GM23248 (cell line): Measurements from ENCODE around the gene GCC2. TPM values are rescaled to one million over a fixed set of nuclear protein-coding genes. Genes with fewer than 3 reads are reported as not detected.
"Not testable (repeated sequence)": the region's sequence is repeated elsewhere in the genome, so short reads cannot be mapped to it uniquely, and the experiment has no call there.

Source experiments
- DNase-seq: peaks from one replicate; pipeline ENCODE4 v3.0.0-alpha.2; 2015
- H2AFZ ChIP-seq: fragments of 200-600 bp; sonication (generic); 2 replicates; pipeline ENCODE4 v1.6.1; 2016; ENCODE audit warnings: antibody characterized with exemption
- H3F3A ChIP-seq: fragments of 200-600 bp; sonication (generic); 2 replicates; pipeline ENCODE4 v1.6.1; 2016; ENCODE audit warnings: mild to moderate bottlenecking, antibody characterized with exemption, mixed run types; ENCODE audit not compliant: insufficient read depth
- H3K27ac ChIP-seq: fragments of 200-600 bp; sonication (generic); 2 replicates; pipeline ENCODE4 v1.5.1; 2016; ENCODE audit warnings: mild to moderate bottlenecking
- H3K27me3 ChIP-seq: fragments of 200-600 bp; sonication (generic); replicated peaks from 2 replicates; pipeline ENCODE4 v1.6.1; 2016; ENCODE audit warnings: mild to moderate bottlenecking; ENCODE audit not compliant: insufficient read depth
- H3K36me3 ChIP-seq: fragments of 200-600 bp; sonication (generic); 2 replicates; pipeline ENCODE4 v1.6.1; 2016; ENCODE audit warnings: low read depth, mild to moderate bottlenecking
- H3K4me1 ChIP-seq: fragments of 200-600 bp; sonication (generic); 2 replicates; pipeline ENCODE4 v1.6.1; 2016; ENCODE audit warnings: mild to moderate bottlenecking; ENCODE audit not compliant: insufficient read depth
- H3K4me2 ChIP-seq: fragments of 200-600 bp; sonication (generic); one replicate; pipeline ENCODE4 v1.6.1; 2016; ENCODE audit warnings: mild to moderate bottlenecking; ENCODE audit not compliant: unreplicated experiment
- H3K4me3 ChIP-seq: fragments of 200-600 bp; sonication (generic); 2 replicates; pipeline ENCODE4 v1.5.1; 2016; ENCODE audit warnings: mild to moderate bottlenecking
- H3K79me2 ChIP-seq: fragments of 200-600 bp; sonication (generic); 2 replicates; pipeline ENCODE4 v1.6.1; 2016; ENCODE audit warnings: mild to moderate bottlenecking; ENCODE audit not compliant: insufficient read depth
- H3K9ac ChIP-seq: fragments of 200-600 bp; sonication (generic); 2 replicates; pipeline ENCODE4 v1.6.1; 2016; ENCODE audit warnings: mild to moderate bottlenecking
- H3K9me2 ChIP-seq: fragments of 200-600 bp; sonication (generic); 2 replicates; pipeline ENCODE4 v1.6.1; 2016; ENCODE audit warnings: mixed run types, mild to moderate bottlenecking, moderate library complexity; ENCODE audit not compliant: insufficient read depth
- H3K9me3 ChIP-seq: fragments of 200-600 bp; sonication (generic); one replicate; pipeline ENCODE4 v1.6.1; 2017; ENCODE audit warnings: low read depth
- H4K20me1 ChIP-seq: fragments of 200-600 bp; sonication (generic); 2 replicates; pipeline ENCODE4 v1.6.0; 2016; ENCODE audit not compliant: insufficient read depth
- EZH2 ChIP-seq: fragments of 200-600 bp; sonication (generic); IDR thresholded peaks from 2 replicates; pipeline ENCODE4 v1.6.1; 2018; ENCODE audit warnings: antibody characterized with exemption, mild to moderate bottlenecking; ENCODE audit not compliant: insufficient read depth, poor library complexity, severe bottlenecking
- EZH2phosphoT487 ChIP-seq: fragments of 200-600 bp; sonication (generic); IDR thresholded peaks from 2 replicates; pipeline ENCODE4 v1.6.1; 2018; ENCODE audit warnings: antibody characterized with exemption, moderate library complexity, mild to moderate bottlenecking, low read depth; ENCODE audit not compliant: insufficient read depth
- WGBS, 2 experiments: methylation state at CpG; one replicate each; pipeline ENCODE4 v1.1.6; 2015 to 2017; ENCODE audit warnings: low lambda C conversion rate in 2 of 2, low coverage in 1 of 2; ENCODE audit errors: missing lambda C conversion rate in 2 of 2; 5-methylcytosine and 5-hydroxymethylcytosine counted together
- in situ Hi-C: fragments of 300-500 bp; cut with MboI; formaldehyde crosslinking; loops from 2 replicates; pipeline ENCODE4 v1.15.0; 2020
- polyA plus RNA-seq: library from polyadenylated mRNA; unstranded; fragments of >200 nt; fragmentation: Nextera tagmentation; extraction: Ambion mirVana; gene quantifications from 2 replicates; pipeline ENCODE4 v1.2.1, GENCODE V29; 2016
- total RNA-seq: library from RNA; depleted of rRNA; stranded (reverse); fragments of >200 nt; shearing (Covaris generic); gene quantifications from 2 replicates; pipeline ENCODE4 v1.2.3, GENCODE V29; 2014

The GCC2 gene
- total and polyA plus RNA-seq, 2 experiments from 2014 or later: 21.7 to 53.1 TPM

DNA sequence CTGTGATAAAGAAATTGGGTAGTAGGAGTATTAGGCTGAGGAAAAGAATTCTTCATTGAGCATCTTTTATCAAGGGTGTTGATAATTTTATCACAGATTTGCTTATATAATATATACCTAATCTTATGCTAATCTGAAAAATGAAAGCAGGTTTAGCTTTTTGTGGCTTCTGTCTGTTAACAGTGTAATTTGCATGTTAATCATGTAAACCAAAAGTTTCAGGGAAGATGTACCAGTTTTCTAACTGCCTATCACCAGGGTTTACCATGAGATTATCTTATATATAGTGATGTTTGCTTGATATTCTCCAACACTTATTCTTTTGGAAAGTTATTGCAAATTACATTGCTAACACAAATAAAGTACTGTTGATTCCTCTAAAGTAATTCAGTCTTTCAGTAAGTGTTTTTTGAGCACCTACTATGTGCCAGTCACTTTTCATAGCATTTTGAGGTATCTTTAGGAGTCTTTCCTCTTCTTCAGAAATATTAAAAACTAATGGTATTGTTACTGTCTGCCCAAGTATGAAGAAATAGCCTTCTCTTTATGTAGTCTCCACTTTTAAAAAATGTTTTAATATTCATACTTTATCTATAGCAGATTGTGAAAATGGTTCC, 41.6 kb downstream of the GCC2 start:
- TF ChIP-seq EZH2 (no peak), EZH2phosphoT487 (no peak)
- H3K36me3 ChIP-seq: peaks cover 61% of the 10 kb centered on the region
- no peak for DNase-seq
- in situ Hi-C loops: no loop called here
- H3K4me1 ChIP-seq: peaks cover 16% of the 10 kb centered on the region
- H3K9ac ChIP-seq: no peak overlapping the region
- H3K27me3 ChIP-seq: no peaks in the 10 kb centered on the region
- H2AFZ ChIP-seq: no peak overlapping the region
- H3K9me2 ChIP-seq: no peaks in the 10 kb centered on the region
- peaks cover 31% of the 10 kb centered on the region; the same call in 1 of the 2 replicates for H3F3A ChIP-seq
- no peak overlapping the region for H3K4me3 ChIP-seq
- H3K4me2 ChIP-seq: no peak overlapping the region
- no peak overlapping the region for H3K27ac ChIP-seq
- no peaks in the 10 kb centered on the region for H3K79me2 ChIP-seq
- no peaks in the 10 kb centered on the region for H4K20me1 ChIP-seq
- no peaks in the 10 kb centered on the region for H3K9me3 ChIP-seq

DNA sequence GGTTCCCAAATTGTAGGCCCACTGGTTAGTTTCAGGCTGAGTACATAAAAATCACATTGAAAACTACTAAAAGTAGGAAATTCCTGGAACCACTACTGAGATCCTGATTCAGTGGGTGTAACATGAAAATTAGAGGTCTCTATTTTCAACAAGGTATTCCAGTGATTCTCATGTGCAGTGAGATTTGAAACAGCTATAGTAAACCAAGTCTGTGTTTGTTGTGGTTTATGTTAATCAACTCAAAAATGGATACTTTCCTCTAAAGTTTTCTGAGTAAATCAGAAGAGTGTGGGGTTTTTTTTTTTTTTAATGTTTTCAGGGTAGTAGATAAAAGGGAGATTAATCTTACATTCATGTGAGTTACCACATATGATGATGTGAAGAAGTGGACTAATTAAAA, 42.8 kb downstream of the GCC2 start:
- no peak for DNase-seq
- Histone ChIP-seq H3K79me2 (no peaks in the 10 kb centered on the region), H3F3A (peaks cover 31% of the 10 kb centered on the region; the same call in 1 of the 2 replicates), H4K20me1 (no peaks in the 10 kb centered on the region), H3K4me2 (peak overlapping the region; percentile 29), H3K27me3 (no peaks in the 10 kb centered on the region), H3K9me3 (no peaks in the 10 kb centered on the region), H3K36me3 (peaks cover 49% of the 10 kb centered on the region), H3K4me1 (peaks cover 16% of the 10 kb centered on the region), H3K9ac (0 out of 2 replicates have a peak overlapping the region, but pooled peaks have one; percentile 6), H3K27ac (peak overlapping the region; percentile 52), H3K9me2 (no peaks in the 10 kb centered on the region), H2AFZ (no peak overlapping the region), H3K4me3 (no peak overlapping the region)
- in situ Hi-C loops: no loop called here
- TF ChIP-seq EZH2phosphoT487: no peak
- TF ChIP-seq EZH2: no peak

DNA sequence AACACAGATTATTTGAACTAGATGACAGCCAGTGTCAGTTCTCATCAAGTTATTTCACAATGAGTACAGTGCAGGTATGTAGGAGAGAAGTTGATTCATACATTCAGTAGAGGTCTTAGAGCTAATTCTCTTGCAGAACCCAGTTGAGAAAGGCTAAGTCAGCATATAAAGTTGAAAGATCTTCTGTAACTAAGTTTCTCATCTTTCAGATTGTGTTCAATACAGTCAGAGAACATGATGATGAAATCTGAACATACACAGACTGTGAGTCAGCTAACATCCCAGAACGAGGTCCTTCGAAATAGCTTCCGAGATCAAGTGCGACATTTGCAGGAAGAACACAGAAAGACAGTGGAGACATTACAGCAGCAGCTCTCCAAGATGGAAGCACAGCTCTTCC, 43.4 kb downstream of the GCC2 start:
- H2AFZ ChIP-seq: no peak overlapping the region
- H3K9ac ChIP-seq: 0 out of 2 replicates have a peak overlapping the region, but pooled peaks have one; percentile 6
- H3K27ac ChIP-seq: peak overlapping the region; percentile 52

DNA sequence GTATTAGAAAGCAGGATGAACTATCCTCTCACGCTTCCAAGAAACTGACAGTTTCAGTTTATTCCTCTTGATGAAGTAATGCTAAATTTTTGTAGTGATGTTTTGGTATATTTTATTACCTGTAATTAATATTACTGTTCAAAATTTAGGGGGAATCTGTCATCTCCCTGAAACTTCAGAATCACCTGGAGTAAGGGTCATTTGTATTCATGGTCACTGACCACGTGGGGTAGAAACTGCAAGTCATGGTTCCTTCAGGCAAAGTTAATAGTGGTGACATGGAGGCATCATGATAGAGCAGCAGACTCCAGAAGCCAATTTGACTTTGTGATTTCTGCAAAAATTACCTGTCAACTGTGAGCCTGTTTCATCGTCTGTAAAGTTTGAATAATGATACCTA, 47.2 kb downstream of the GCC2 start:
- H4K20me1 ChIP-seq, H3K4me3 ChIP-seq, H3K27ac ChIP-seq, DNase-seq, H2AFZ ChIP-seq, H3K79me2 ChIP-seq, H3K4me2 ChIP-seq, H3K9me2 ChIP-seq, H3K27me3 ChIP-seq, H3K9ac ChIP-seq, H3K9me3 ChIP-seq, in situ Hi-C loops: not testable (repeated sequence)
- Histone ChIP-seq H3F3A (peaks cover 17% of the 10 kb centered on the region; the same call in 1 of the 2 replicates), H3K4me1 (peaks cover 15% of the 10 kb centered on the region), H3K36me3 (peaks cover 15% of the 10 kb centered on the region; the same call in 1 of the 2 replicates)
- 67 to 83% methylated on average over 1 of the region's 3 CpGs for WGBS, 2 experiments

More for the DNA sequence above, 43.4 kb downstream of the GCC2 start:
- WGBS, 2 experiments: 47 to 53% methylated on average over 4 of the region's 4 CpGs
- Histone ChIP-seq H3K9me2 (no peaks in the 10 kb centered on the region), H3K4me2 (peak overlapping the region; percentile 29), H3K4me3 (no peak overlapping the region), H3K4me1 (peaks cover 16% of the 10 kb centered on the region), H3K79me2 (no peaks in the 10 kb centered on the region), H4K20me1 (no peaks in the 10 kb centered on the region), H3K27me3 (no peaks in the 10 kb centered on the region), H3K36me3 (peaks cover 48% of the 10 kb centered on the region), H3F3A (peaks cover 31% of the 10 kb centered on the region; the same call in 1 of the 2 replicates), H3K9me3 (no peaks in the 10 kb centered on the region)
- TF ChIP-seq EZH2 (no peak), EZH2phosphoT487 (no peak)
- DNase-seq: peak; percentile 87
- in situ Hi-C loops: no loop called here

DNA sequence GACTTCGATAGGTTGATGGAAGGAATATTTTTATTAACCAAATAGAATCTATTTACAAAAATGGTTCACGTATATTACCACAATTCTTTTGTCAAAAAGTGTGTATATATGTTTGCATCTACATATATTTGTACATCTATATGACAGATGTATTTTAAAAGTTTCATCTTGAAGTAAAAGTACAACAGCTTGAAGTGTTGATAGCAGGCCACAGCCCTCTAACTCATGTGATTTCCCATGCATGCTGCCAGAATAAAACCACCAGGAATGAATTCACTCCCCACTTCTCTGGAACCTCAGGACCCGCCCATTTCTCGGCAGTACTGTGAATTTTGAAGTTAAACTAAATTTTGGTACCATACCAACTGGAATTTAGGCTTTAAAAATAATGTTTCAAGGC, 58.6 kb downstream of the GCC2 start:
- H3K9me3 ChIP-seq, H3K27ac ChIP-seq, H3K9me2 ChIP-seq: not testable (repeated sequence)

DNA sequence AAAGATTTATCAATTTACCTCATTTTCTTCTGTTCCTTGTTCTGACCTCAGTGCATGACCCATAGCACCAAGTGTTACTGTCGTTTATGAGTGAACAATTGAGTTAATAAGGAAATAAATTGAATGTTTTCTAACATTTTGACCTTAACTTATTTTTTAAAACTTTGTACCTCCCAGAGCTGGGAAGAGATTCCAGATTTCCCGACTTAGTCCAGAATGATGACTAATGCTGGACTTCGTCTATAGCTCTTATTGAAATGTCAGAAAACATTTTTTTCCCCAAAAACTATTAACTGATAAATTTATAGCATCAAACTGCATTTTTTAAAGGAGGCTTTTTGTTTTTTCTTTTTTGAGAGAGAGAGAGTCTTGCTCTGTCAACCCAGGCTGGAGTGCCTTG, 63.4 kb downstream of the GCC2 start:
- H3K9me3 ChIP-seq, H3K36me3 ChIP-seq, H3K79me2 ChIP-seq, H4K20me1 ChIP-seq, H3K9ac ChIP-seq, H2AFZ ChIP-seq, H3K4me3 ChIP-seq, in situ Hi-C loops, H3K27me3 ChIP-seq, H3K4me1 ChIP-seq, H3K9me2 ChIP-seq, H3K4me2 ChIP-seq, H3F3A ChIP-seq: not testable (repeated sequence)
- 10 to 12% methylated on average over 3 of the region's 3 CpGs for WGBS, 2 experiments
- H3K27ac ChIP-seq: peak overlapping the region; percentile 12; the same call in 1 of the 2 replicates
- peak; percentile 45 for DNase-seq

More for the DNA sequence above, 58.6 kb downstream of the GCC2 start:
- in situ Hi-C loops, H3K79me2 ChIP-seq, H2AFZ ChIP-seq, H3F3A ChIP-seq, H3K4me3 ChIP-seq, H3K27me3 ChIP-seq, H3K4me1 ChIP-seq, H3K4me2 ChIP-seq, H4K20me1 ChIP-seq, H3K9ac ChIP-seq: not testable (repeated sequence)
- peaks cover 18% of the 10 kb centered on the region; the same call in 1 of the 2 replicates for H3K36me3 ChIP-seq
- WGBS, 2 experiments: 76 to 83% methylated on average over 4 of the region's 4 CpGs
- DNase-seq: peak; percentile 12

DNA sequence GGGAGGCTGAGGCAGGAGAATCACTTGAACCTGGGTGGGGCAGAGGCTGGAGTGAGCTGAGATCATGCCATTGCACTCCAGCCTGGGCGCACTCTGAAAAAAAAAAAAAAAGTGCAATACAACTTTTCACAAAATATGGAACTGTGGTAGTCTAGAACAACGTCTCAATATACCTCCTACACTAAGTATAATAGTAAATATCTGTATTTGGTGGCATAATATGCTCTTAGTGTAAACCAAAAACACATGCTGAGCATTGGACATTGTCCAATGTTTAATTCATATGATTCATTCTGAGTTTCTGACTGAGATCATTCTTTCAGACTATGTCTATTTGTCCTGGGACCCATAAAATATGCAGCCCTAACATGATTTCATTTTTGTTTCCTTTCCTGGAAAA, 65.5 kb downstream of the GCC2 start:
- H3K79me2 ChIP-seq, H3K4me3 ChIP-seq, in situ Hi-C loops, H3K27me3 ChIP-seq, H3F3A ChIP-seq, H2AFZ ChIP-seq, H3K9me2 ChIP-seq, H4K20me1 ChIP-seq, H3K9me3 ChIP-seq, H3K9ac ChIP-seq, H3K4me1 ChIP-seq, H3K36me3 ChIP-seq: not testable (repeated sequence)
- peak; percentile 28 for DNase-seq
- H3K4me2 ChIP-seq: peak overlapping the region; percentile 35
- WGBS, 2 experiments: 2 to 11% methylated on average over 2 of the region's 2 CpGs
- H3K27ac ChIP-seq: peak overlapping the region; percentile 74
